AG04450 (cell line): ENCODE measurements around the gene GPR21. TPM values are rescaled to one million over a fixed set of nuclear protein-coding genes. Genes with fewer than 3 reads are reported as not detected.

ENCODE experiments used
- CTCF ChIA-PET: fragments of 300-600, 350-600 bp; formaldehyde crosslinking; extraction: SDS; loops from one replicate; lab custom pipeline; 2022; ENCODE audit warnings: antibody characterized with exemption, inconsistent platforms; lab: Charles Lee
- POLR2A ChIA-PET: fragments of 350-600 bp; formaldehyde crosslinking; extraction: SDS; loops from one replicate; lab custom pipeline; 2021; ENCODE audit warnings: antibody characterized with exemption, inconsistent platforms; lab: Yijun Ruan, JAX
- DNase-seq: peaks from one replicate; pipeline ENCODE4 v3.0.0-alpha.2; 2011; ENCODE audit warnings: low read depth, low spot score
- H3K27ac ChIP-seq: one replicate; pipeline ENCODE4 v1.5.1; 2012; ENCODE audit warnings: low read depth, low read length, control low read depth
- H3K27me3 ChIP-seq: one replicate; pipeline ENCODE4 v1.6.0; 2012; ENCODE audit warnings: low read length; ENCODE audit not compliant: control insufficient read depth, insufficient read depth
- H3K4me3 ChIP-seq: 2 replicates; pipeline ENCODE4 v1.5.1; 2011; ENCODE audit warnings: mild to moderate bottlenecking, low read depth, low read length, control low read depth
- H3K9me3 ChIP-seq: 2 replicates; pipeline ENCODE4 v1.5.1; 2012; ENCODE audit warnings: low read length; ENCODE audit not compliant: control insufficient read depth, insufficient read depth
- polyA plus RNA-seq: library from polyadenylated mRNA; depleted of rRNA; stranded (reverse); fragments of >200 nt; gene quantifications from 2 replicates; pipeline ENCODE4 v1.2.3, GENCODE V29; 2011
- TF ChIP-seq, protein P1 (sequence below): IDR thresholded peaks from 2 replicates; pipeline ENCODE4 v1.5.1; 2011; ENCODE audit warnings: low read depth, low read length, control low read depth, inconsistent platforms

The GPR21 gene
- polyA plus RNA-seq, 1 experiment: 0.35 TPM

DNA sequence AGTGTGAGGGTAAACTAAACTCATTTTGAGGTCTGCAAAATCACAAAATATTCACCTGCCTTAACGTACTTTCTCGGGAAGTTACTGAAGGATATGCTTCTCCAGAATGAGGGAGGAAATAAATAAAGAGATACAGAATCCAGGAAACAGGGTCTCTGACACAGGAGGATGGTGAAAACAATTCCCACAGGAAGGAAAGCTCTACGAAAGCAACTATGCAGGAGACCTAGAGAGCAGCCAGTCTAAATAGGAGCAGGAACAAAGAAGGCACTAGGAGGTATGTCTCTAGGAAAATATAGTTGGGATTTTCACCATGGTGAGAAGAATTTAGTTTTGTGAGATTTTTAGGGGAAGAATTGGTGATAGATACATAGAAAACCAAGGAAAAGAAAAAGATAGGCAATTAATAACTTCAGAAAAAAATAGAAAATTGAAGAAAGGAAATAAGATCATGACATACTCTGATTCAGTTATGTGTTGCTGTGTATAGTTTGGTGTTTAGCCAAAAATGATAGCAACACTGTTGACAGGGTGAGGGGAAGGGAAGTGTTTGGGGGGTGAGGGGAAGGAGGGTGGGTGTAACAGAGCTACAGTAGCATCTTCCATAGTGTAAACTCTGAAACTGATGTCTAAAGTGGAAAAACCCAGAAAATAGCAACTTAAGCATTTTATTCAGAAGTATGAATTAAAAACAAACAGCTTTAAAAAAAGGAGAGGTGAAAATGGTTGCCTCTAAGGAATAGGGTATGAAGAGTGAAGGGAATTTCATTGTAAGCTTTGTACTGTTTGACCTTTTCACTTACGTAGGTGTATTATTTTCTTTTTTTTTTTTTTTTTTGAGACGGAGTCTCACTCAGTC lies 9.8 kb downstream of the GPR21 start:
- ChIA-PET CTCF (no interaction called here), POLR2A (interaction anchor here (0.9 kb wide), 1 partner anchor 20 kb away, joined by 3 read pairs; no protein-coding TSS in a partner anchor)
- DNase-seq: no peak
- Histone ChIP-seq H3K27me3 (no peaks in the 10 kb centered on the region), H3K4me3 (no peak overlapping the region), H3K27ac (no peak overlapping the region), H3K9me3 (no peaks in the 10 kb centered on the region)
- TF ChIP-seq, protein P1, sequence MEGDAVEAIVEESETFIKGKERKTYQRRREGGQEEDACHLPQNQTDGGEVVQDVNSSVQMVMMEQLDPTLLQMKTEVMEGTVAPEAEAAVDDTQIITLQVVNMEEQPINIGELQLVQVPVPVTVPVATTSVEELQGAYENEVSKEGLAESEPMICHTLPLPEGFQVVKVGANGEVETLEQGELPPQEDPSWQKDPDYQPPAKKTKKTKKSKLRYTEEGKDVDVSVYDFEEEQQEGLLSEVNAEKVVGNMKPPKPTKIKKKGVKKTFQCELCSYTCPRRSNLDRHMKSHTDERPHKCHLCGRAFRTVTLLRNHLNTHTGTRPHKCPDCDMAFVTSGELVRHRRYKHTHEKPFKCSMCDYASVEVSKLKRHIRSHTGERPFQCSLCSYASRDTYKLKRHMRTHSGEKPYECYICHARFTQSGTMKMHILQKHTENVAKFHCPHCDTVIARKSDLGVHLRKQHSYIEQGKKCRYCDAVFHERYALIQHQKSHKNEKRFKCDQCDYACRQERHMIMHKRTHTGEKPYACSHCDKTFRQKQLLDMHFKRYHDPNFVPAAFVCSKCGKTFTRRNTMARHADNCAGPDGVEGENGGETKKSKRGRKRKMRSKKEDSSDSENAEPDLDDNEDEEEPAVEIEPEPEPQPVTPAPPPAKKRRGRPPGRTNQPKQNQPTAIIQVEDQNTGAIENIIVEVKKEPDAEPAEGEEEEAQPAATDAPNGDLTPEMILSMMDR: no peak

DNA sequence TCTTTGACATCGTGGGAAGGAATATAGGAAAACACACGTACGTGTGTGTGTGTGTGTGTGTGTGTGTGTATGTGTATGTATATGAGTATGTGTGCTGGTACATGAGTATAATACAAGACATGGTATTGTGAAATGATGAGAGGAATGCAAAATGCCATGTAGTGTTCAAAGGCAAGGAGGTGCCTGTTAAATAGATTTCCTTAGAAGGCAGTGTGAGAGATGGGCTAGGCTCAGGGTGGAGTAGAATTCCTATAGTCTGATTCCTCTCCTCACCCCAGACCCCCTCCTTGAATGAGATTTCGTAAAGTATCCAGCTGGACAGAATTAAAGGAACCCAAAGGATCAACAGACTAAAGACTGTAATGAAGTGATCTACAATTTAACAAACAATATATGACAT lies 11.1 kb downstream of the GPR21 start:
- CTCF ChIA-PET: no interaction called here
- POLR2A ChIA-PET: interaction anchor here (0.7 kb wide), 2 partner anchors 18 to 24 kb away, joined by 4 to 5 read pairs; no protein-coding TSS in a partner anchor
- no peaks in the 10 kb centered on the region for H3K9me3 ChIP-seq
- no peak overlapping the region for H3K4me3 ChIP-seq
- DNase-seq: peak; percentile 56
- no peak overlapping the region for H3K27ac ChIP-seq
- no peaks in the 10 kb centered on the region for H3K27me3 ChIP-seq
- TF ChIP-seq, protein P1: no peak

DNA sequence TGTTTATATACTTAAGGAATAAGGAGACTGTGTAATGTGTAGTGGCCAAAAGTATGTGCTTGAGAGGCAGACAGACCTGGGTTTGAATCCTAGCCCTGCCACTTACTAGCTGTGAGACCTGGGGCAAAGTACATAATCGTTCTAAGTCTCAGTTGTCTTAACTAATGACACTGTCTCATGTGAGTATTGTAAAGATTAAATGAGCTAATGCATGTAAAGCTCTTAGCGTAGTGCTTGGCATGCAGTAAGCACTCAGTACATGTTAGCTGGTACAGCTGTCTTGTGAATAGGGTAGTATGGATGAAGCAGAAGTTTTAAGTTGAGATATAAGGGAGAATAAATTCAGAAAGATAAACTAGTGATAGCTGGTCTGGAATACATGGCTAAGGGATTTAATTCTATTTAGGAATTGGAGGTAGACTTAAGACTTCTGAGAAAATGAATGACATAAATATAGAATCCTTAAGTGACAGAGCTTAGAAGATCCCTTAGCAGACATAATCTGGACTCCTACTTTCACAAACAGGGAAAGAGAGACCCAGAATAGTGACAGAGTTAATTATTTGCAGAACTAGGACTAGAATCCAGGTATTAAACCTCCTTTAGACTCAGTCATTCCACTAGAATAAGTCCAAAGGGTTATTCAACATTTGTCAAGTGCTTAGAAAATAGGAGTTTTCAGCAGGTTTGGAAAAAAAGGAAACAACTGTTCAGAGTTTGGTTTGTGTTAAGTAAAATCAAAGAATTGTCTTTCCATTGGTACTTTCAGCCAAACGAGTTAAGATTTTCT lies 13.1 kb downstream of the GPR21 start:
- Histone ChIP-seq H3K9me3 (no peaks in the 10 kb centered on the region), H3K4me3 (no peak overlapping the region), H3K27me3 (no peaks in the 10 kb centered on the region), H3K27ac (no peak overlapping the region)
- TF ChIP-seq, protein P1: no peak
- ChIA-PET CTCF (interaction anchor here (1.3 kb wide), 1 partner anchor 179 kb away, joined by 4 read pairs; no protein-coding TSS in a partner anchor), POLR2A (interaction anchor here (0.8 kb wide), 1 partner anchor 17 kb away, joined by 3 read pairs; no protein-coding TSS in a partner anchor)
- no peak for DNase-seq

DNA sequence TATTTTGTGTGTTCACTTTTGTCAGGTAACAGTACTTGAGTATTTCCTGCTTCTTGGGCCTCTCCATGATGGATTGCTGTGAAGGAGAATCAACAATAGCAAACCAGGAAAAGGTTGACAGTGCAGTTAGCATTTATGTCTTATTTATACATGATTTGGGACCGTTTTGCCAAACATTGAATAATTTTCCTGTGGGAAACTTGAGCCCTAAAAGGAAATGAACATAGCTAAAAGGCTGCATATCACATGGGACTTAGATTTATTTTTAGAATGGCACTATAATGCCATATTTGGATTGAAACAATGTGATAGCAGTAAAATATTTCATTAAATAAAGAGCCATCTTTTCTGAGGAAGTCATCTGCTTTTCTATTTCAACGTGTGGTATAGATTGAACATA lies 15.3 kb downstream of the GPR21 start:
- Histone ChIP-seq H3K4me3 (no peak overlapping the region), H3K27me3 (no peaks in the 10 kb centered on the region), H3K27ac (no peak overlapping the region), H3K9me3 (no peaks in the 10 kb centered on the region)
- ChIA-PET CTCF (interaction anchor here (1.4 to 1.5 kb wide), 2 partner anchors 10 to 301 kb away, joined by 3 to 4 read pairs; no protein-coding TSS in a partner anchor), POLR2A (interaction anchor here (1.3 kb wide), 1 partner anchor 14 kb away, joined by 6 read pairs; no protein-coding TSS in a partner anchor)
- DNase-seq: no peak
- TF ChIP-seq, protein P1: no peak
